A549 (cell line): Measurements from ENCODE around the gene EFS. TPM values are rescaled to one million over a fixed set of nuclear protein-coding genes. Genes with fewer than 3 reads are reported as not detected.

Experiments
- ATAC-seq, 2 experiments: fragments of 200-7000 bp in 1 of 2; fragments of >200 bp in 1 of 2; cut with Nextera tagmentation in 1 of 2; cut with Tn5 transposase in 1 of 2; 3 replicates each; pipeline versions ENCODE4 v1.8.0 to v1.9.1; 2018 to 2020; ENCODE audit warnings: mild to moderate bottlenecking in 1 of 2, moderate library complexity in 1 of 2
- CTCF ChIA-PET: fragments of 300-600 bp; sonication (Branson Sonifier 250); formaldehyde crosslinking; extraction: SDS; loops from one replicate; lab custom pipeline; 2021; ENCODE audit warnings: antibody characterized with exemption, inconsistent platforms; lab: Yijun Ruan, JAX
- POLR2A ChIA-PET: fragments of 350-600 bp; formaldehyde crosslinking; extraction: SDS; loops from one replicate; lab custom pipeline; 2021; ENCODE audit warnings: antibody characterized with exemption, inconsistent platforms; lab: Yijun Ruan, JAX
- DNase-seq, 2 experiments: peaks; one replicate each; pipeline versions ENCODE4 v3.0.0 to v3.0.0-alpha.2; 2011 to 2016; ENCODE audit warnings: low read depth in 1 of 2, low spot score in 1 of 2
- FAIRE-seq: peaks from 2 replicates; lab custom pipeline; 2011; peaks lifted over from hg19 to GRCh38; lab: Jason Lieb, UNC
- H3K27ac ChIP-seq, 2 experiments: fragments of >200 bp; sonication (Bioruptor Twin); formaldehyde crosslinking; 3 replicates each; pipeline ENCODE4 v1.5.1; 2016 to 2017
- H3K4me1 ChIP-seq: fragments of >200 bp; sonication (Bioruptor Twin); formaldehyde crosslinking; 3 replicates; pipeline ENCODE4 v1.6.1; 2016
- H3K4me2 ChIP-seq: fragments of >200 bp; sonication (Bioruptor Twin); formaldehyde crosslinking; 3 replicates; pipeline ENCODE4 v1.6.1; 2016
- H3K4me3 ChIP-seq: fragments of >200 bp; sonication (Bioruptor Twin); formaldehyde crosslinking; 3 replicates; pipeline ENCODE4 v1.5.1; 2016
- H3K9me3 ChIP-seq: fragments of >200 bp; sonication (Bioruptor Twin); formaldehyde crosslinking; 3 replicates; pipeline ENCODE4 v1.6.1; 2016
- CBX2 ChIP-seq: fragments of 200-600 bp; sonication (generic); IDR thresholded peaks from 2 replicates; pipeline ENCODE4 v1.6.1; 2016; ENCODE audit warnings: low read depth, mild to moderate bottlenecking, borderline replicate concordance
- CEBPB ChIP-seq, 2 experiments: fragments of >200 bp in 1 of 2; sonication (Bioruptor Twin) in 1 of 2; formaldehyde crosslinking in 1 of 2; IDR thresholded peaks; 2 replicates each; pipeline ENCODE4 v1.6.1; 2012 to 2016
- FOSL2 ChIP-seq, 2 experiments: fragments of 450-650 bp in 1 of 2; fragments of >200 bp in 1 of 2; sonication (Bioruptor Twin) in 1 of 2; formaldehyde crosslinking; IDR thresholded peaks; 2 replicates each; pipeline versions ENCODE4 v1.5.0 to v1.6.1; 2016 to 2020; ENCODE audit warnings: mild to moderate bottlenecking in 1 of 2, moderate library complexity in 1 of 2
- FOXS1 ChIP-seq: fragments of 250-450 bp; sonication (Bioruptor Pico); IDR thresholded peaks from 2 replicates; pipeline ENCODE4 v1.5.0; 2020; ENCODE audit warnings: mild to moderate bottlenecking, moderate library complexity
- HDAC2 ChIP-seq: fragments of 200-600 bp; sonication (generic); IDR thresholded peaks from 2 replicates; pipeline ENCODE4 v1.6.1; 2016
- HES2 ChIP-seq: fragments of >200 bp; sonication (Bioruptor Twin); formaldehyde crosslinking; IDR thresholded peaks from 2 replicates; pipeline ENCODE4 v1.6.1; 2016
- HMGXB4 ChIP-seq: fragments of 250-450 bp; sonication (Bioruptor Pico); IDR thresholded peaks from 2 replicates; pipeline ENCODE4 v1.5.0; 2021; ENCODE audit warnings: mild to moderate bottlenecking, moderate library complexity, borderline replicate concordance
- JUNB ChIP-seq: fragments of >200 bp; sonication (Bioruptor Twin); formaldehyde crosslinking; IDR thresholded peaks from 2 replicates; pipeline ENCODE4 v1.6.1; 2016
- KDM1A ChIP-seq: fragments of 200-600 bp; sonication (generic); IDR thresholded peaks from 2 replicates; pipeline ENCODE4 v1.6.1; 2016; ENCODE audit warnings: low read depth, mild to moderate bottlenecking
- MAZ ChIP-seq: fragments of 150-350 bp; IDR thresholded peaks from 2 replicates; pipeline ENCODE4 v1.6.1; 2014; ENCODE audit warnings: antibody characterized with exemption, low read depth, low read length, borderline replicate concordance
- MYC ChIP-seq: IDR thresholded peaks from 2 replicates; pipeline ENCODE4 v1.6.1; 2012; ENCODE audit warnings: mild to moderate bottlenecking, inconsistent platforms, low read length, improper control_type of control experiment, borderline replicate concordance
- NPAS2 ChIP-seq: fragments of 250-450 bp; sonication (Bioruptor Pico); IDR thresholded peaks from 2 replicates; pipeline ENCODE4 v1.8.0; 2022; ENCODE audit warnings: mild to moderate bottlenecking, moderate library complexity, borderline replicate concordance
- PHF8 ChIP-seq: fragments of 200-600 bp; sonication (generic); IDR thresholded peaks from 2 replicates; pipeline ENCODE4 v1.6.1; 2016; ENCODE audit warnings: low read depth, mild to moderate bottlenecking, antibody characterized with exemption, moderate library complexity, borderline replicate concordance
- RARB ChIP-seq: fragments of 250-450 bp; sonication (Bioruptor Pico); IDR thresholded peaks from 2 replicates; pipeline ENCODE4 v1.8.0; 2021; ENCODE audit warnings: mild to moderate bottlenecking, moderate library complexity
- RCOR1 ChIP-seq: fragments of 150-350 bp; IDR thresholded peaks from 2 replicates; pipeline ENCODE4 v1.6.1; 2014; ENCODE audit warnings: antibody characterized with exemption, low read length, low read depth
- REST ChIP-seq: fragments of 200-600 bp; sonication (generic); IDR thresholded peaks from 2 replicates; pipeline ENCODE4 v1.6.1; 2016; ENCODE audit warnings: antibody characterized with exemption, mild to moderate bottlenecking, moderate library complexity
- RFX5 ChIP-seq: fragments of 450-650 bp; IDR thresholded peaks from 2 replicates; pipeline ENCODE4 v1.7.1; 2014; ENCODE audit warnings: antibody characterized with exemption, mild to moderate bottlenecking, moderate library complexity
- SMC3 ChIP-seq: fragments of >200 bp; sonication (Bioruptor Twin); formaldehyde crosslinking; IDR thresholded peaks from 3 replicates; pipeline ENCODE4 v1.6.1; 2018; ENCODE audit warnings: inconsistent platforms
- SREBF2 ChIP-seq: fragments of 450-650 bp; IDR thresholded peaks from 2 replicates; pipeline ENCODE4 v1.6.1; 2014; ENCODE audit warnings: mild to moderate bottlenecking, moderate library complexity
- TP53 ChIP-seq: fragments of 250-450 bp; sonication (Bioruptor Pico); IDR thresholded peaks from 2 replicates; pipeline ENCODE4 v1.5.0; 2021; ENCODE audit warnings: mild to moderate bottlenecking, moderate library complexity
- WGBS: methylation state at CpG from one replicate; pipeline ENCODE4 v1.1.6; 2017; ENCODE audit errors: missing lambda C conversion rate; 5-methylcytosine and 5-hydroxymethylcytosine counted together
- polyA plus RNA-seq, 4 experiments: library from polyadenylated mRNA; depleted of rRNA in 3 of 4; stranded (reverse); fragments of >200 nt; fragmentation: RNase III in 1 of 4; extraction: RNeasy Plus Mini Kit Qiagen cat#74134 plus additional on column Dnase treatment in 1 of 4; gene quantifications; 2 replicates in 3 of 4; 3 replicates in 1 of 4; pipeline ENCODE4 v1.2.3, GENCODE V29; 2011 to 2017
- TF ChIP-seq, protein P1 (sequence below): fragments of >200 bp; sonication (Bioruptor Twin); formaldehyde crosslinking; IDR thresholded peaks from 3 replicates; pipeline ENCODE4 v1.5.1; 2016
- TF ChIP-seq, protein P2 (sequence below): IDR thresholded peaks from 2 replicates; pipeline ENCODE4 v1.6.1; 2012

The EFS gene
- polyA plus RNA-seq, 2 of the 4 experiments (the other 2 are of a cell fraction): not detected

- TF ChIP-seq MYC: no peak
Measured at GRCh38 chr14:23308721-23309445, 56.1 kb downstream of the EFS start (continued).

- POLR2A ChIA-PET: interaction anchor here (1.4 to 4.5 kb wide), 3 partner anchors 8 to 213 kb away, joined by 6 to 64 read pairs (median 9); partner anchors contain the start of genes ACIN1, C14orf119 and PABPN1
- peaks cover 28% of the 10 kb centered on the region for H3K4me1 ChIP-seq
- DNase-seq: peak in 1 of 2 experiments; percentile 12
- peak overlapping the region; percentile 74 for H3K4me3 ChIP-seq
- no peak for TF ChIP-seq KDM1A
- TF ChIP-seq HES2: no peak
- TF ChIP-seq NPAS2 (CRISPR knock-in tag): no peak
- TF ChIP-seq, protein P1, sequence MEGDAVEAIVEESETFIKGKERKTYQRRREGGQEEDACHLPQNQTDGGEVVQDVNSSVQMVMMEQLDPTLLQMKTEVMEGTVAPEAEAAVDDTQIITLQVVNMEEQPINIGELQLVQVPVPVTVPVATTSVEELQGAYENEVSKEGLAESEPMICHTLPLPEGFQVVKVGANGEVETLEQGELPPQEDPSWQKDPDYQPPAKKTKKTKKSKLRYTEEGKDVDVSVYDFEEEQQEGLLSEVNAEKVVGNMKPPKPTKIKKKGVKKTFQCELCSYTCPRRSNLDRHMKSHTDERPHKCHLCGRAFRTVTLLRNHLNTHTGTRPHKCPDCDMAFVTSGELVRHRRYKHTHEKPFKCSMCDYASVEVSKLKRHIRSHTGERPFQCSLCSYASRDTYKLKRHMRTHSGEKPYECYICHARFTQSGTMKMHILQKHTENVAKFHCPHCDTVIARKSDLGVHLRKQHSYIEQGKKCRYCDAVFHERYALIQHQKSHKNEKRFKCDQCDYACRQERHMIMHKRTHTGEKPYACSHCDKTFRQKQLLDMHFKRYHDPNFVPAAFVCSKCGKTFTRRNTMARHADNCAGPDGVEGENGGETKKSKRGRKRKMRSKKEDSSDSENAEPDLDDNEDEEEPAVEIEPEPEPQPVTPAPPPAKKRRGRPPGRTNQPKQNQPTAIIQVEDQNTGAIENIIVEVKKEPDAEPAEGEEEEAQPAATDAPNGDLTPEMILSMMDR: no peak
- no peak for TF ChIP-seq CEBPB (IDR thresholded peaks at IDR 0.05)
- no peak for TF ChIP-seq TP53 (CRISPR knock-in tag)
- TF ChIP-seq CBX2: no peak
- no peak for TF ChIP-seq JUNB
- TF ChIP-seq RCOR1: no peak
- no peak for TF ChIP-seq REST
- no peak for TF ChIP-seq MAZ
- TF ChIP-seq, all 56 proteins: peak for 0
- WGBS: 79% methylated on average over 18 of the region's 22 CpGs
- FAIRE-seq (no peak), ATAC-seq (no peak)
- Histone ChIP-seq H3K9me3 (no peaks in the 10 kb centered on the region), H3K27ac (peak overlapping the region; percentile 95 to 96; a peak in 5 of 6 replicates), H3K4me2 (peak overlapping the region; percentile 94)
- CTCF ChIA-PET: interaction anchor here (0.6 to 3.8 kb wide), 9 partner anchors 12 to 793 kb away, joined by 3 to 11 read pairs (median 4); partner anchors contain the start of genes PABPN1 and SLC22A17
Measured at GRCh38 chr14:23307687-23308644, 57.0 kb downstream of the EFS start.

DNA sequence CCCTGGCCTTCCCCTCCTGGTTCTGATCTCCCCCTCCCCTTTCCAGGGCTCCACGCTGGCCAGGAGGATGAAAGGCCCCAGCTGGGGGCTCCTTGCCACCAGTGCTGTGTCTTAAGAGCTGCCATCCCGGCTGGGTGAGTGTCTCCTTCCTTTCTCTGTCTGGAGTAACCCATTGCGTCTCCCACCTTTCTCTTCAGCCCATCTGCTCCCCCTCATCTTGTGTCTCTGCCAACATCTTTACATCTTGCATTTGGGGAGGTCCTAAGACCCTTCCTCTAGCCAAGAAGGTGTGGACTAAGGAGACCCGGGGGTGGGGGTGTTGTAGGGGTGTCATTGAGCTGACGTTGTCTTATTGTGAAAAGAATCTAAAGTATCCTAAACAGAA, 57.8 kb downstream of the EFS start:
- Histone ChIP-seq H3K4me1 (peaks cover 29% of the 10 kb centered on the region), H3K27ac (peak overlapping the region; percentile 95 to 96), H3K9me3 (no peaks in the 10 kb centered on the region), H3K4me3 (peak overlapping the region; percentile 74), H3K4me2 (peak overlapping the region; percentile 94)
- no peak for DNase-seq
- WGBS: 3% methylated on average over 5 of the region's 5 CpGs
- ChIA-PET CTCF (interaction anchor here (0.7 to 3.8 kb wide), 9 partner anchors 11 to 257 kb away, joined by 3 to 11 read pairs (median 4); partner anchors contain the start of genes PABPN1 and SLC22A17), POLR2A (interaction anchor here (0.6 to 4.5 kb wide), 8 partner anchors 9 to 350 kb away, joined by 3 to 64 read pairs (median 6); partner anchors contain the start of genes ACIN1, C14orf119, HAUS4 and HOMEZ)
- FAIRE-seq: no peak
- ATAC-seq: peak in 1 of 2 experiments; percentile 11; a peak in 4 of 6 replicates
- TF ChIP-seq FOSL2 (IDR thresholded peaks at IDR 0.05) (no peak), FOSL2 (CRISPR knock-in tag; IDR thresholded peaks at IDR 0.05) (no peak), RFX5 (no peak), SMC3 (no peak), HMGXB4 (CRISPR knock-in tag) (no peak), HDAC2 (no peak), FOXS1 (CRISPR knock-in tag) (no peak), PHF8 (0 out of 2 replicates have a peak, but pooled peaks have one; percentile 28), SREBF2 (no peak), RARB (CRISPR knock-in tag) (no peak)
- TF ChIP-seq, protein P2, sequence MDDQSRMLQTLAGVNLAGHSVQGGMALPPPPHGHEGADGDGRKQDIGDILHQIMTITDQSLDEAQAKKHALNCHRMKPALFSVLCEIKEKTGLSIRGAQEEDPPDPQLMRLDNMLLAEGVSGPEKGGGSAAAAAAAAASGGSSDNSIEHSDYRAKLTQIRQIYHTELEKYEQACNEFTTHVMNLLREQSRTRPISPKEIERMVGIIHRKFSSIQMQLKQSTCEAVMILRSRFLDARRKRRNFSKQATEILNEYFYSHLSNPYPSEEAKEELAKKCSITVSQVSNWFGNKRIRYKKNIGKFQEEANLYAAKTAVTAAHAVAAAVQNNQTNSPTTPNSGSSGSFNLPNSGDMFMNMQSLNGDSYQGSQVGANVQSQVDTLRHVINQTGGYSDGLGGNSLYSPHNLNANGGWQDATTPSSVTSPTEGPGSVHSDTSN: no peak
